GM12865 (cell line): ENCODE measurements around the gene TMEM119.

Source experiments
- DNase-seq: peaks from one replicate; pipeline ENCODE4 v3.0.0; 2010; ENCODE audit warnings: low read depth
- H3K4me3 ChIP-seq: 2 replicates; pipeline ENCODE4 v1.5.1; 2011; ENCODE audit warnings: mild to moderate bottlenecking, low read depth, low read length, control low read depth
- TF ChIP-seq, protein P1 (sequence below): IDR thresholded peaks from 2 replicates; pipeline ENCODE4 v1.5.1; 2011; ENCODE audit warnings: low read length, control low read depth, low read depth, inconsistent platforms; ENCODE audit not compliant: insufficient read depth; ENCODE audit errors: missing control alignments

The TMEM119 gene

DNA sequence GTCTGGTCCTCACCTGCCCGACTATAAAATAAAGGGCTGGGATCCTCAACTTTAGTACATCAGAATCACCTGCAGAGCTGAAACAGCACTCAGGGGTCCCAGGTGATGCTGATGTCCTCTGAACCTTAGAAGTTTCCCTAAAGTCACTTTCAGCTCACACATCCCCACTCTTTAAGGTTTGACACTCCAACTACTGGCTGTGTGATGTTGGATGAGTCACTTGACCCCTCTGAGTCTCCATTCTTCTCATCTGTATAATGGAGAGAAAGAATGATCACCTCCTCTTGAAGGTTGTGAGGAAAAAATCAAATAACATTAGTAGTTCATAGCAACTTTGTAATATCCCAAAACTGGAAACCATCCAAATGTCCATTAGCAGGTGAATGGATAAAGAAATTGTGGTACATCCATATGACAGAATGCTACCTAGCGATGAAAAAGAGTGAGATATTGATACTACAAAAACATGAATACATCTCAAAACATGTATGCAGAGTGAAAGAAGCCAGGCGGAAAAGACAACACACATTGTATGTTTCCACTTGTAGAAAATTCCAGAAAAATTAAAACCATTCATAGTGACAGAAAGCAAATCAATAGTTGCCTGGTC is 13.3 kb downstream of the TMEM119 start:
- DNase-seq: no peak
- H3K4me3 ChIP-seq: no peak overlapping the region
- TF ChIP-seq, protein P1, sequence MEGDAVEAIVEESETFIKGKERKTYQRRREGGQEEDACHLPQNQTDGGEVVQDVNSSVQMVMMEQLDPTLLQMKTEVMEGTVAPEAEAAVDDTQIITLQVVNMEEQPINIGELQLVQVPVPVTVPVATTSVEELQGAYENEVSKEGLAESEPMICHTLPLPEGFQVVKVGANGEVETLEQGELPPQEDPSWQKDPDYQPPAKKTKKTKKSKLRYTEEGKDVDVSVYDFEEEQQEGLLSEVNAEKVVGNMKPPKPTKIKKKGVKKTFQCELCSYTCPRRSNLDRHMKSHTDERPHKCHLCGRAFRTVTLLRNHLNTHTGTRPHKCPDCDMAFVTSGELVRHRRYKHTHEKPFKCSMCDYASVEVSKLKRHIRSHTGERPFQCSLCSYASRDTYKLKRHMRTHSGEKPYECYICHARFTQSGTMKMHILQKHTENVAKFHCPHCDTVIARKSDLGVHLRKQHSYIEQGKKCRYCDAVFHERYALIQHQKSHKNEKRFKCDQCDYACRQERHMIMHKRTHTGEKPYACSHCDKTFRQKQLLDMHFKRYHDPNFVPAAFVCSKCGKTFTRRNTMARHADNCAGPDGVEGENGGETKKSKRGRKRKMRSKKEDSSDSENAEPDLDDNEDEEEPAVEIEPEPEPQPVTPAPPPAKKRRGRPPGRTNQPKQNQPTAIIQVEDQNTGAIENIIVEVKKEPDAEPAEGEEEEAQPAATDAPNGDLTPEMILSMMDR: no peak

DNA sequence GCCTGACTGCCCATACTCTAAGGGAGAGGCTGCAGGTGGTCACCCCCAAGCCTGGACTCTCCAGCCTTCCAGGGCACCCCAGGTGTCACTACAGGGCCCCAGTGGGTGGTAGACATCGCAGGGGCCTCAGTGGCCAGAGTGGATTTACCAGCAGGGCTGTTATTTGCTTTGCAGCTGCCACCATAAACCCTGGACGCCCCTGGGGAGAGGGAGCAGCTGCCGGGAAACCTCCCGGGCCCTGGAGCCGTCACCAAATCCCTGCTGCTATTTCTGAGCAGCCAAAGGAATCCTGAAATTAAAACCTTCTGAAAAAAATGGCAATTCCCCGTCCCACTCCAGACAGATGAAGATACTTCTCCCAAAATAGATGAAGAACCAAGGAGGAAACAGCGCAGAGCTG is 13.9 kb downstream of the TMEM119 start:
- TF ChIP-seq, protein P1: no peak
- DNase-seq: no peak
- H3K4me3 ChIP-seq: no peak overlapping the region

DNA sequence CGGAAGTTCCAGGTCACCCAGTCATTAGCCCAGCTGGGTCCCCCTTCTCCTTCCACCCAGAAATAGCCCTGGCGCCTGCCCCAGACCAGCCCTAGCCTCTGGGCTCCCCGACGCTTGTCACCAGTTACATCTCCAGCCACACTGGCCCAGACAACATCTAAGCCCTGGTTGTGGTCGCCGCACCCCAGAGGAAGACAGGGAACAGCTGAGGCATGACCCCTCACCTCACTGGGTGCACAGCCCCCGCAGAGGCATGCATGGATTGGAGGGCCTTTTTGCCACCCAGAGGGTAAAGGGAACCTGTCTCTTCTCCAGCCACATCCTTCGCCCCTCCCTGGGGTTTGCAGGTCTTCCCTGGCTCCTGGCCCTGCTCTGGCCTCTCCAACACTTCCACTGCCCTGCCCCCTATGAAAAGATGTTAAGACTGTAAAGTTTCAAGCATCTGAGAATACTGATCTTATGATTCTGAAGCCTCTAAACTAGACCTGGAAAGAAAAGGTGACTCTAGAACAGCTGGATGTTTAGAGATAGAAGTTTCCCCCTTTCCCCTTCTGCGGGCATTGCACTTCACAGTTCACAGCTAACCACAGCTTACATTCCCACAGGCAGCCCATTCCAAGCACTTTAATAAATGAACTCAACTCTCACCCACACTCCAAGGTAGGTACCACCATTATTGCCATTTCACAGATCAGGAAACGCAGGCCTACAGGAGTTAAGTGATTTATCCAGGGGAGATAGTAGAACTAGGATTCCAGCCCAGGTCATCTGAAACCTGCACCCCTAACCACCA is 14.7 kb downstream of the TMEM119 start:
- no peak for DNase-seq
- H3K4me3 ChIP-seq: no peak overlapping the region
- TF ChIP-seq, protein P1: no peak

DNA sequence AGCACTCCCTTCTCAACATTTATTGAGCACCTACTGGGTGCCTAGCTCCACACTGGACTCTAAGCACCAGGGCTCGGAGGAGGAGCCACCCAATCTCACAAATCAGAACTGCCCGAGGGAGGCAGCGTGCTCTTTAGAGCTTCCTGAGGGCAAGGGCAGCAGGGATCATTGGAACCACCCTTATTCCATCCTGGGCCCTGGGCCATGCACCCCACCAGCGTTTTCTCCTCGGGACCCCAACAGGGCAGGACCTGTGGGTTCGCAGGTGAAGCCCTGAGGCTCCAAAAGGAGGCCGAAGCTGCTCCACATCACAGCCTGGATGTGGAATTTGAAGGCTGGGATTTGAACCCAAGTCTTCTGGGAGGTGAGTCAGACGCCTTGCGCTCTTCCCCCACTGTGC is 15.4 kb downstream of the TMEM119 start:
- DNase-seq: no peak

DNA sequence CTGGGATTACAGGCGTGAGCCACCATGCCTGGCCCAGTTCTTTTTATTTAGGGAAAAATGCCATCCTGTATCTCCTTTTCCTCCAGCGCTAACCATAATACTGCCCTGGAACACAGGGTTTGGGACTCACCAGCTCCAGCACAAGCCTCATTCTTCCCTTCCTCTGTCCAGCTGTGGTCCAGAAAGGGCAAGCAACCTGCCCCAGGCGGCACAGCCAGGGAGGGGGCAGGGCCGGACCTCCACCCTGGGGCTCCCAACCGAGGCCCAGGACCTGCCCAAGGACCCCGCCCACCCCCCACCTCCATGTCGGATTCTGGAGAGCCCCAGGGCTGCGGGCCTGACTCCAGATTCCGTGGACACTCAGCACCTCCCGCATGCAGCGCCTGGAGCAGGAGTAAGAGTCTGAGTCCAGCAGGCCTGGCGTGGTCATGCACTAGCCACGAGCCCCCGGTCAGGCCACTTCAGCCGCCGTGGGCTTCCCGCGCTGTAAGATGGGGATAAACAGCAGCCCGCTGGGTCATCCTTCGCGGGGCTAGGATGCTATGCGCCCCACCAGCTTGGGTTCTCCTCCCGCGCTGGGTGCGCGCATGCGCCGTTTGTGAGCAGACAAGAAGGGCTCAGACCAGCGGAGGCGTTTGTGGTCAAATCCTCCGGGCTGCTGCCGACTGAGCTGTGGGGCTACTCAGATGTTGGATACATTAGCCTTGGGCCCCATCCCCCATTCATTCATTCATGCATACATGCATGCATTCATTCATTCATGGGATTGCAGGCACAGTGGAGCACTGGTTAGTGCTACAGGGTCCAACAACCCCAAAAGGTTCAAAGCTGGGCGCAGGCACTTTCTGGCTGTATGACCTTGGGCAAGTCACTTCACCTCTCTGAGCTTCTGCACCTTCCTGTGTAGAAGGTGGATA is 16.3 kb downstream of the TMEM119 start:
- DNase-seq: no peak
- TF ChIP-seq, protein P1: no peak
- no peak overlapping the region for H3K4me3 ChIP-seq

More for the DNA sequence above, 15.4 kb downstream of the TMEM119 start:
- no peak overlapping the region for H3K4me3 ChIP-seq
- TF ChIP-seq, protein P1: no peak

DNA sequence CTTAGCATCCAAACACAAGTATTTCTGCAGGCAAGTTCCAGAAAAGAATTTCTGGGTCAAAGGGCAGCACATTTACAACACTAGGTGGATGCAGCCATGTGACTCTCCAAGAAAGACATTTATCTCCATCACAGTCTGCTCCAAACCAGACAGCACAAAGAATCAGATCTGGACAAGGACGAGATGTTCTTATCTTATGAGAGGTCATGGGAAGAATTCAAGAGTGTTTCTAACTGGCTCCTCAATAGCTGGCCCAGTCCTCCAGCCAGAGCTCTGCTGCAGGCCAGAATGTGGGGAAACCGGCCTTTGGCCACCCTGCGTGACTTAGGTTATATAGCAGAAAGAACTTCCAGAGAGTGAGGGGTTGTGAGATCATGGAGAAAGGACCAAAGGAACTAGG is 17.4 kb downstream of the TMEM119 start:
- H3K4me3 ChIP-seq: no peak overlapping the region
- TF ChIP-seq, protein P1: no peak
- no peak for DNase-seq
